ENCODE results near the gene DTNB. TPM values are rescaled to one million over a fixed set of nuclear protein-coding genes. Genes with fewer than 3 reads are reported as not detected.
"Not testable (repeated sequence)": the region's sequence is repeated elsewhere in the genome, so short reads cannot be mapped to it uniquely, and the experiment has no call there.

Gene DTNB
- total RNA-seq, 1 experiment from 2014 or later: 12.3 TPM

DNA sequence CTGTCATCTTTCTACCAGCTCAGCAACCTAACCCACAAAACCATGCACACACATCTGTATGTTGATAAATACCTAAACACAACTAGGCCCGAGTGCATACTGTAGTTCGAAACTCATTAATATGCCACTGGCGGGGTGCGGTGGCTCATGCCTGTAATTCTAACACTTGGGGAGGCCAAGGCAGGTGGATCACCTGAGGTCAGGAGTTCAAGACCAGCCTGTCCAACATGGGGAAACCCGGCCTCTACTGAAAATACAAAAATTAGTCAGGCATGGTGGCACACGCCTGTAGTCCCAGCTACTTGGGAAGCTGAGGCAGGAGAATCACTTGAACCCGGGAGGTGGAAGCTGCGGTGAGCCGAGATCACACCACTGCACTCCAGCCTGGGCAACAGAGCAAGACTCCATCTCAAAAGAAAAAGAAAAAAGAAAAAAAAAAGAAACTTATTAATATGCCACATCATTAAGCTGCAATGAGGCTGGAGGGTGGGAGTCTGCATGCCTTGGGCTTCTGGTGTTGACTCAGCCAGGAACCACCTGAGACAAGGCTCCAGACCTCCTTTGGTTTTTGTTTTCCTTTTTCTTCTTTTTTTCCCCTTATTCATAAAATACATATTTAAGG, 71.6 kb downstream of the DTNB start:
- DNase-seq (ENCODE audit: low read depth); in situ Hi-C loops (cut with HindIII; ENCODE audit: low pct_unique_long_range_greater_than_20kb, low sequenced_read_pairs): not testable (repeated sequence)

DNA sequence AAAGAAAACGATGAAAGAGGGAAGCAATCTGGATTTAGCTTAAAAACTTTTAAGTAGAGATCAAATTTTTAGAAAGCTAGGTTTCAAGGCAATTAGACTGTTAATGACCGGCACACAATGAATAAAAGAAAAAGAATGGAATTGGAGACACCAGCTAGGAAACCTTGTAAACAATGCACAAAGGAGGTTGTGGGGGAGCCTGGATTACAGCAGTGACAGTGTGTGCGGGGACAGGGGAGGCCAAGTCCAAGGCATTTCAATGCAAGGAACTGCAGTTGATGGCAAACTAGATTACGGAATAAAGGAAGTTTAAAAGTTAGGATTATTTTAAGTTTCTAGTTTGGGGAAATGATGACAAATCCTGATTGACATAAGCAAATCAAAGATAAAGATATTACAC, 74.5 kb downstream of the DTNB start:
- in situ Hi-C loops (cut with HindIII; ENCODE audit: low pct_unique_long_range_greater_than_20kb, low sequenced_read_pairs): no loop called here
- DNase-seq (ENCODE audit: low read depth): no peak

DNA sequence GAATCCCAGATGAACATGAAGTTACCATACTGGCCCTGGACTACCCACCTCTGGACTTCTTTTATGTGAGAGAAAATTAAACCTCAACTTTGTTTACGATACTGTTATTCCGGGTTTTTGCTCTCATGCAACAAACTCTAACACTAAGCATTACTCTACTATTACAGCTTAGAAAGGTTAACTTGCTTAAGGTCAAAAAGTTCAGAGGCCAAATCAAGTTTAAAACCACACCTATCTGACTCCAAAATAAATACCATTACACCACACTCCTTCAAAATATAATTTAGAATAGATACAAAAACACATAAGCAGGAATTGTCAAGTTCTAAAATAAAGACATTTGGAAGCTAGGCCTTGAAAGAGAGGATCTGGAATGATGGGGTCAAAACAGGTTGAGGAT, 75.0 kb downstream of the DTNB start:
- DNase-seq (ENCODE audit: low read depth): no peak
- in situ Hi-C loops (cut with HindIII; ENCODE audit: low pct_unique_long_range_greater_than_20kb, low sequenced_read_pairs): no loop called here

DNA sequence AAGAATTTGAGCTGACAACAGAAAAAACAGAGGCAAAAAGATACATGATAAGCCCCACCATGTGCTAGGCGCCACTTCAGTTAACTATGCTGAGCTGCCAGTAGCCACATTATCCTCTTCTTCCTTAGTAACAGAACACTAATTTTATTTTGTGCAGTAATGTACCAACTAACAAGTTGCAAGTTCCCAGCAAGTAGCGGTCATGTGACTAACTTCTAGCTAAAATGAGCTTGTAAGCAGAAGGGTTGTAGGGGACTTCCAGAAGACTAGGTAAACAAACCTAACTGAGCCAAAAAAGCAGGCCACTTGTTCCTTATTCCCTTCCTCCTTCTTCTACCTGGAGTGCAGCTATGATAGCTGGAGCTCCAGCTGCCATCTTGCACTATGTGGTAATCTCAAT, 75.5 kb downstream of the DTNB start:
- DNase-seq (ENCODE audit: low read depth): no peak
- in situ Hi-C loops (cut with HindIII; ENCODE audit: low pct_unique_long_range_greater_than_20kb, low sequenced_read_pairs): no loop called here

DNA sequence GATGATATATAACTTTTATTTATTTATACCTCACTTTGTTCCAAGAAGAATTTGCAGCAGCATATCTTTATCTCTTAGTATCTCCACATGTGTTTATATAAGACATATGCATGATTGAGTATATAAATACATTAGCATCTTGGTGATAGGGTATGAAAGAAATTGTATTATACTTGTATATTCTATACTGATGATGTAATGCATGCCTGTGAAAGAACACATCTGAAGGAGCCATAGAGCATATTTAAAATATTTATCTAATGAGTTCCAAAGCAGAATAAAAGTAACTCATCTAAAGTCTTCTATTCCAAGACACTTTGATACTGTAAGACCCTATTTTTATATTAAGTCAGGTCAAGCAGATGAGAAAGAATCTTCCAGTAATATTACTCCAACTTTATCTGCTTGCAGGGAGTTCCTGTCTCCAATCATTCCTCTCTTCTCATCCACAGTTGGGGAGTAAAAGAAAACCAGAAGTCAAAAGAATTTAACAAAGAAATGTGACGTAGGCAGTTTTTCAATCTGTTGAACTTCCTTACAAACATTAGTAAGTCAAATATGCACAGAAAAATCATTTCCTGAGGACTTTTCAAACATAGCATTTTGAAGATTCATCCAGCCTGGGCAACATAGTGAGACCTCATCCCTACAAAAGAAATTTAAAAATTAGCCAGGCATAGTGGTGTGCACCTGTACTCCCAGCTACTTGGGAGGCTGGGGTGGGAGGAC, 76.7 kb downstream of the DTNB start:
- DNase-seq (ENCODE audit: low read depth): no peak
- in situ Hi-C loops (cut with HindIII; ENCODE audit: low pct_unique_long_range_greater_than_20kb, low sequenced_read_pairs): no loop called here

DNA sequence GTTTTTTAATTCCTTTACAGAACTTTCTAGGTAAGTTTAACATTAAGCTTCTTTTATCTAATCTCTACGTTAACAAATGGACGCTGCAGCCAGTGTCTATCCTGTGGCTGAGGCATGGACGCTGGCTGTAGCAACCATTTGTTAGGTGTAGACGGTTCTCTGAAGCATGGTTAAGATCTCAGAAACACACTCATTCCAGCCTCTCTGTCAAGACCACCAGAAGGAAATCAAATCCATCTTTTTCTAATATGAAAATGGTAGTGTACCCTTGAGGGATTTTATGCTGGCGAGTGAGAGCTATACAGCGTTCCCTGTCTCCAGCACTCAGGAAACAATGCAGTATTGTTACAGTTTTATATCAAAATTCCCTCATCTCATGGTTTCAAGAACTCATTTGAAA, 78.0 kb downstream of the DTNB start:
- no peak for DNase-seq (ENCODE audit: low read depth)
- in situ Hi-C loops (cut with HindIII; ENCODE audit: low pct_unique_long_range_greater_than_20kb, low sequenced_read_pairs): no loop called here

DNA sequence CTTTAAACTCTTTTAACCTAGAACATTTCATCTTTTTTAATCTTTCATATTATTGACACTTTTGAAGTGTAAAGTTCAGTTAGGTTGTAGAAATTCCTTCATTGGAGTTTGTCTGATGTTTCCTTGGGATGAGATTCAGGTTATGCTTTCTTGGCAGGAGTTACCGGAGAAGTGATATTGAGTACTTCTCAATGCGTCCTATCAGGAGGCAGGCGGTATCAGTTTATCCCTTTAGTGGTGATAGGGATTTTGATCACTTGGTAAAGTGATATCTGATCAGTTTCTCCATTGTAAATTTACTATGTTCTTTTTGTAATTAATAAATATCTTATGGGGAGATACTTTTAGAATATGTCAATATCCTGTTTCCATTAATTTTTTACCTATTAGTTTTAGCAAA, 78.4 kb downstream of the DTNB start:
- in situ Hi-C loops (cut with HindIII; ENCODE audit: low pct_unique_long_range_greater_than_20kb, low sequenced_read_pairs): no loop called here
- no peak for DNase-seq (ENCODE audit: low read depth)

DNA sequence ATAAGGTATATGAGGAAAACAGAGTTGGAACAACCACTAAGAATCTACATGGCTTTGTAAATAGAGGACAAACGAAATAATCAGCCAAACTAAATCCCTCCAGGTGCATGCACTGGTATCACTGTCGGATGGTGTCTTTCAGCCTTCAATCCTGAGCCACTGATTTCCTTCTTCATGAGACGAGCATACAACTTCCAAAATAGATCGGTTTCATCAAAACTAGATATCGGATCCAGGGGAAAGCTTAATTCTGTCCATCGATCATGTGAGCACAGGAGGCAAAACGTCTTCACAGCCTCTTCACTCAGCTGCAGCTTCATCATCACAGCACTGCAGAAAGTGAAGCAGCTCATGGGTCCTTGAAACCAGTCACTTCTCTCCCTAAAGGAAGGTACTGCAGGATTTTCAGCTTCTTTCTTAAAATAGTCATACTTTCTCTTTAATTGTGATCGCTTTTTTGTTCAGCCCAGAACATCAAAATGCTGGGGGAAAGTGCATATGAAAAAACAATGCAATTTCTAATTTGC, 80.5 kb downstream of the DTNB start:
- no peak for DNase-seq (ENCODE audit: low read depth)
- in situ Hi-C loops (cut with HindIII; ENCODE audit: low pct_unique_long_range_greater_than_20kb, low sequenced_read_pairs): no loop called here

DNA sequence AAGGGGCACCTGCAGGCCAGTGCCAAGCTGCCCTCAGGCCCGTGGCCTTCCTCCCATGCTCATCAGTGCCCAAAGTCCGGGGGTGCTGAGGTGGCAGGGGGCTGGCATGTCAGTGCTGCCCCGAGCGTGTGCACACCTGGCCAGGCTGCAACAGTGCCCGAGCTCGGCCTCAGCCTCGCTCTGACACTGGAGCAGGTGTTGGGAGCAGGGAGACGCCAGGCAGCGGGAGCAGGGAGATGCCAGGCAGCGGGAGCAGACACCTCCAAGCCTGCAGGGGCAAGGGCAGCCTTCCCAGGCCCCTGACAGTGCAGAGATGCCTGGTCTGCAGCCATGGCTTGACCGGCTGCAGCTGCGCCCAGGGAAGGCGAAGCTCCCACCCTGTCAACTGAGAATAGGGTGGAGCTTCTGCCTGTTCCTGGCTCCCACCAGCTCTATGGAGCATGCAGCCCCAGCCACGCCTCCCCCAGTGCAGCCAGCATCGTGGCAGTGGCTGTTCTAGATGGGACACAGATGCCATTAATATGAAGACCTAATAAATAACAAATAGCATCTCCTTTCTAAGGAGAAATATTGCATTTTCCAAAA, 82.4 kb downstream of the DTNB start:
- in situ Hi-C loops (cut with HindIII; ENCODE audit: low pct_unique_long_range_greater_than_20kb, low sequenced_read_pairs): no loop called here
- no peak for DNase-seq (ENCODE audit: low read depth)

DNA sequence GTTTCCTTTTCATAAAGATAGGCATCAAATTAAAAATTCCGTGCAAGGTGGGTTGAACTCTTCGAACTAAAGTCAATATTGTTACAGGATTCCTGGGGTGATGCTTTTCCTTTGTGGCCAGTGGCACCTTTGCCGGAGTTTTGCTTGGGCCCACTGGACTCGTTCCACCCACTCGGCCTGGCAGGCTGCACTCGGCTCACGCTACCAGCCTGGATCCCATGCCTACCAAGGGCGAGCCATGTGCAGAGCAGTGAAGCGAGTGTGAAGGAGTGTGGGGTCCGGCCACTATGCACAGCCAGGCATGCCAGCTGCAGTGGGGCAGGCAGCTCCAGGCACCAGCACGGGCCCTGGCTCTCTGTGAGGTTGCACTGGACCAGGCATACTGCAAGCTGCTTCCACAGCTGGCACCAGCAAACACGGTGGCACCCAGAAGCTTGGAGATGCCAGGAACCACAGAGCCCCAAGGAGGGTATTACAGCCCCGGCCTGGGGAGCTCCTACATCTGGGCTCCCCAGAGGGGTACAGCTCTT, 83.6 kb downstream of the DTNB start:
- in situ Hi-C loops (cut with HindIII; ENCODE audit: low pct_unique_long_range_greater_than_20kb, low sequenced_read_pairs): no loop called here
- DNase-seq (ENCODE audit: low read depth): no peak

DNA sequence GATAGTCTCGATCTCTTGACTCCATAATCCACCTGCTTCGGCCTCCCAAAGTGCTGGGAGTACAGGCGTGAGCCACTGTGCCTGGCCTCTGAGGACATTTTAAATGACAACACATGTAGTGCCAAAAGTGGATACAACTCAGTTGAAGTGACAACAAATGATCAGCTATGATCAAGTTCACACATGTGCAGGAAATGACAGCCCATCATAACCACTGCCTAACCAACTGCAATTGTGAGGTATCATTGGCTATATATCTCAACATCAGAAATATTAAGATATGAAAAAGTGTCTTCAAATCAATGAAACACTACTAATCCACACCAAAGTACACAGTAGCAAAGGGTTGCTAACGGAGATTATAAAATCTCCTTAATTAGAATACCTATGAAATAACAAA, 84.8 kb downstream of the DTNB start:
- in situ Hi-C loops (cut with HindIII; ENCODE audit: low pct_unique_long_range_greater_than_20kb, low sequenced_read_pairs): no loop called here

DNA sequence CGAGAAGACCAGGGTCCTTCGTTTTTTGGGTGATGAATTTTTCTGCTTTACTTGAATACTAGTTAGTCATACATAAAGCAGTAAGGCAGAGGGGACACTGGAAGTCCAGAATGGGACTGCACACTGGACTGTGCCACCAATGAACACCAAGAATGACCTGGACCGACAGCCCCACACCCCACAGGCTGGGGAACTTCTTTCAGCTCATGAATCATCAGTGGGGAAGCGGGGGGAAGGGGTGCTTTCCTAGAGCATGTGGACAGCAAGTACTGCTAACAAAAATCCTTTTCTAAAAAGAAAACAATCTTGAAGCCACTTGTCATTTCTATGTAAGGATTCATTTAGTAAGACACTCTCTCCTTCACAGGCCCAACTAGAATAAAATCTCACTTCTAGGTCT, 86.0 kb downstream of the DTNB start:
- in situ Hi-C loops (cut with HindIII; ENCODE audit: low pct_unique_long_range_greater_than_20kb, low sequenced_read_pairs): no loop called here
- DNase-seq (ENCODE audit: low read depth): no peak

More for the DNA sequence above, 84.8 kb downstream of the DTNB start:
- no peak for DNase-seq (ENCODE audit: low read depth)

DNA sequence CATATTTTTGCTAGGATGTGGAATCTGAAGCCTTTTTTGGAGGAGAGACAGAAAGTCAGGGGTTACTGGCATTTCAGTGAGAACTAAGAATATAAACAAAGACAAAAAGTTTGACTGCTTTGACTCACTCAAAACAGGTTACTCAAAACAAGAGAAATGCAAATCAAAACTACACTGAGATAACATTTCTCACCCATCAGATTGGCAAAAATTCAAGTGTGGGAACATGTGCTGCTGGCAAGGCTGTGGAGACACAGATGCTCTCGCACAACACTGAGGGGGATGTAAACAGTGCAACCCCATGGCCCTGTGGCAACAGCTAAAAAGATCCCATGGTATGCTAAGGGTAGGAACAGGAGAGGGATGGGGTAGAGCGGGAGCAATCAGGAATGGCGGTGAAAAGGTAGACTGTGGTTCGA, 86.6 kb downstream of the DTNB start:
- DNase-seq (ENCODE audit: low read depth): no peak
- in situ Hi-C loops (cut with HindIII; ENCODE audit: low pct_unique_long_range_greater_than_20kb, low sequenced_read_pairs): no loop called here

DNA sequence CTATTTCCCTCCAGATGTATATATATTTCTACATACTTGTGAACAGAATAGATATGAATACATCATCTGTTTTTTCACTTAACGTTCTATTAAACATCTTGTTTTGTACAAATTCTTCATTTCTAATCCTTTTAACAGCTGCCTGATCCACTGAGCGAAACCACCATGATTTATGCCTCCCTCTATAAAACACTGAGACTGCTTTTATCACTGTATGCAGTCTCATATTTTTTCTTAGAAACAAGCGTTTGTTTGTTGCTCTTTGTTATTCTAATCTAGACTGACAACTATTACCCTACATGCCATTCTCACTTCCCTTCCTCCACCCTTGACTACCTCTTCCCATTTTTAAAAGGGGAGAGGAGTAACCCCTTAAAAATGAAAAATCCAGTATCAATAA, 88.2 kb downstream of the DTNB start:
- DNase-seq (ENCODE audit: low read depth): no peak
- in situ Hi-C loops (cut with HindIII; ENCODE audit: low pct_unique_long_range_greater_than_20kb, low sequenced_read_pairs): no loop called here

DNA sequence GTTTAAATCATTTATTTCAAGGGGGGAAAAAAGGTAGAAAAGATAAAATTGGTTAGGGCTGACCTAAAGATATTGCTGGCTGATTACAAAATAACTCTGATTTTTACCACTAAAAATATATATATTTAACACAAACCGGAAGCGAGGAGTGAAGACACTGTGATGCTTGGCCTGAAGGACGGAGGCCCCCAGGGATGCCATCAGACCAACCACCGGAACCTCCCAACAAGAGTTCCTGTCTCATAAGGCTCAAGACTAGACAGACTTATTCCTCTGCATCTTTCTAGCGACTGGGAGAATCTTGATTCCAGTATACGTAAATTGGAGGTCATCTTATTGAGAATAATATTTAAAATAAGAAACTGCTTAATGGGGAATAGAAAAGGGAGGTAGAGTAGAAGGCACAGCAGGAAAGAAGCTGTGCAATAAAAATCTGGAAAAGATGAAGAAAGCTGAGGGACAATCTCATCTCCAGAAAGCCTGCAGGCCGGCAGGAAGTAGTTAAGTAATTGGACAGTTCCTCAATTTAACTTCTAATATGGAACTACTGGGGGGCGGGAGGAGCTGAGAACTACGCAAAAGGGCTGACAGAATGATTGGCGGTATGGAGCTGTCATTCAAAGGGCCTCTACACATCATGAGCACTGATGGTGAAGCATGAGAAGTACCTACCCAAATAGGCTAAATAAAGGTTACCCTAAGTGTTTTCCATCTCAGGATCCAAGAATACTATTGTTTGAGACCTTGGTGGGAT, 91.1 kb downstream of the DTNB start:
- in situ Hi-C loops (cut with HindIII; ENCODE audit: low pct_unique_long_range_greater_than_20kb, low sequenced_read_pairs): no loop called here
- DNase-seq (ENCODE audit: low read depth): no peak

DNA sequence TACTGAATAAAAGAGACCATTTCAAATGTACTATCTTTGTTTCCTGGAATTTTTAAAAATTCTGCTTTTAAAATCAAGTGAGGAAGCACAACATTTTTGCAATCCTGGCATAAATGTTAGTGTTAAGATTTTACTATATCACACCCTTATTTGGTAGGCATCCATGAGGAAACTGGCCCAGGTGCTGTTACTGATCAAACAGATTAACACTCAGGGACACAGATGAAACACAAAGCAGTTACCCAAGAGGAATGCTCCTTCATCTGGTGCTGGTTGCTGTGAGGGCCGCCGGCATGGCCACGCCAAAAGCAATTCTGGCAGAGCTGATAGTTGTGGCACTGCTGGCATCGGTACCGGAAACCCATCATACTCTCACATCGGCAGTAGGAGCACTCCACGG, 96.8 kb downstream of the DTNB start:
- in situ Hi-C loops (cut with HindIII; ENCODE audit: low pct_unique_long_range_greater_than_20kb, low sequenced_read_pairs): no loop called here
- no peak for DNase-seq (ENCODE audit: low read depth)

DNA sequence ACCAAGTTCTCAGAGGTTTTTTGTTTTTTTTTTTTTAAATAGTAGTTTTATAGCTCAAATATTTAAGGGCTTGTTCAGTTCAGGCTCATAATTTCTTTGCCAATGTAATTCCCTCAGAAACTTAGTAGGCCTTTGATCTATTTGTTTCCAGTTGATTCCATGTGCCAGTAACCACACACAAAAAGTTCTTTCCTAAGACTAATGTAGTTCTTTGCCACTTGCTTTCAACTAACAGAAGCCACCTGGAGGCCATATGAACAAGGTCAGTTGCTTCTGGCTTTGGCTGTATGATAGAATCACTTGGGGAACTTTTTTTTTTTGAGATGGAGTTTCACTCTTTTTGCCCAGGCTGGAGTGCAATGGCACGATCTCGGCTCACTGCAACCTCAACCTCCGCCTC, 100.7 kb downstream of the DTNB start:
- DNase-seq (ENCODE audit: low read depth): no peak
- in situ Hi-C loops (cut with HindIII; ENCODE audit: low pct_unique_long_range_greater_than_20kb, low sequenced_read_pairs): no loop called here

DNA sequence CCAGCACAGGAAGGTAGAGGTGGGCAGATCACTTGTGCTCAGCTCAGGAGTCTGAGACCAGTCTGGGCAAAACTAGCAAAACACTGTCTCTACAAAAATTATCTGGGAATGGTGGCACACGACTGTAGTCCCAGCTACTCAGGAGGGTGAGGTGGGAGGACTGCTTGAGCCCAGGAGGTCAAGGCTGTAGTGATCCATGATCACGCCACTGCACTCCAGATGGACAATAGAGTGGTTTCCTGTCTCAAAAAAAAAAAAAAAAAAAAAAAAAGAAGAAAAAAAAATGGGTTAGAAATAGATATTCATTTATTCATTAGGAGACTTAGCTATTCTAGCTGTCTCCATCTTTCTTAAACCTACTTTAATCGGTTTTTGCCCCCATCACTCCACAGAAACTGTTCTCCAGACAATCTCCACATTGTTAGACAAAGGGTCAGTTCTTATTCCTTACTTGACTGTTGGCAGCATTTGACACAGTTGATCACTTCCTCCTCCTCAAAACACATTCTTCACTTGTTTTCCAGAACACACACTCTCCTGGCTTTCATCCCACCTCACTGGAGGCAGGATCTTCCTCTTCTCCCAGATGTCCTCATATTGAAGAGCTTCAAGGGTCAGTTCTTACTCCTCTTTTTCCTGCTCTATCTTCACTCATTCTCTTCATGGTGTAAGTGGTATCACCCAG, 103.1 kb downstream of the DTNB start:
- in situ Hi-C loops (cut with HindIII; ENCODE audit: low pct_unique_long_range_greater_than_20kb, low sequenced_read_pairs): no loop called here
- DNase-seq (ENCODE audit: low read depth): no peak
